Ishikawa (cell line): ENCODE results near the gene RIN3.
A peak's percentile ranks its signal among the peaks of the same experiment; 100 is the strongest.

ENCODE experiments used
- CEBPB ChIP-seq: IDR thresholded peaks from 2 replicates; pipeline ENCODE4 v1.6.1; 2012
- EGR1 ChIP-seq: IDR thresholded peaks from 2 replicates; pipeline ENCODE4 v1.6.1; 2012
- EP300 ChIP-seq: IDR thresholded peaks from 2 replicates; pipeline ENCODE4 v1.6.1; 2012; ENCODE audit warnings: borderline replicate concordance
- FOXM1 ChIP-seq: IDR thresholded peaks from 2 replicates; pipeline ENCODE4 v1.6.1; 2012; ENCODE audit warnings: low read depth, borderline replicate concordance
- NFIC ChIP-seq: IDR thresholded peaks from 2 replicates; pipeline ENCODE4 v1.6.1; 2012
- RAD21 ChIP-seq: IDR thresholded peaks from 2 replicates; pipeline ENCODE4 v1.6.1; 2012; ENCODE audit warnings: low read depth
- TAF1 ChIP-seq: IDR thresholded peaks from 2 replicates; pipeline ENCODE4 v1.6.1; 2012; ENCODE audit warnings: low read depth, mild to moderate bottlenecking
- TCF12 ChIP-seq: IDR thresholded peaks from 2 replicates; pipeline ENCODE4 v1.6.1; 2012; ENCODE audit warnings: low read depth
- TEAD4 ChIP-seq: IDR thresholded peaks from 2 replicates; pipeline ENCODE4 v1.6.1; 2012
- YY1 ChIP-seq: IDR thresholded peaks from 2 replicates; pipeline ENCODE4 v1.6.1; 2012; ENCODE audit warnings: low read depth
- ZBTB7A ChIP-seq: IDR thresholded peaks from 2 replicates; pipeline ENCODE4 v1.6.1; 2012; ENCODE audit warnings: low read depth
- TF ChIP-seq, protein P1 (sequence below): IDR thresholded peaks from 2 replicates; pipeline ENCODE4 v1.6.1; 2012
- TF ChIP-seq, protein P2 (sequence below): IDR thresholded peaks from 2 replicates; pipeline ENCODE4 v1.6.1; 2012; ENCODE audit warnings: low read depth, mild to moderate bottlenecking
- TF ChIP-seq, protein P3 (sequence below): IDR thresholded peaks from 2 replicates; pipeline ENCODE4 v1.6.1; 2012

RIN3 gene

GRCh38 chr14:92679246-92679645 is 165.7 kb downstream of the RIN3 start:
- no peak for TF ChIP-seq NFIC
- TF ChIP-seq TEAD4 = no peak
- no peak for TF ChIP-seq TCF12
- no peak for TF ChIP-seq YY1
- TF ChIP-seq, protein P1, sequence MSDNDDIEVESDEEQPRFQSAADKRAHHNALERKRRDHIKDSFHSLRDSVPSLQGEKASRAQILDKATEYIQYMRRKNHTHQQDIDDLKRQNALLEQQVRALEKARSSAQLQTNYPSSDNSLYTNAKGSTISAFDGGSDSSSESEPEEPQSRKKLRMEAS = no peak
- no peak for TF ChIP-seq EP300
- TF ChIP-seq TAF1 = no peak
- TF ChIP-seq EGR1 = no peak
- TF ChIP-seq, protein P2, sequence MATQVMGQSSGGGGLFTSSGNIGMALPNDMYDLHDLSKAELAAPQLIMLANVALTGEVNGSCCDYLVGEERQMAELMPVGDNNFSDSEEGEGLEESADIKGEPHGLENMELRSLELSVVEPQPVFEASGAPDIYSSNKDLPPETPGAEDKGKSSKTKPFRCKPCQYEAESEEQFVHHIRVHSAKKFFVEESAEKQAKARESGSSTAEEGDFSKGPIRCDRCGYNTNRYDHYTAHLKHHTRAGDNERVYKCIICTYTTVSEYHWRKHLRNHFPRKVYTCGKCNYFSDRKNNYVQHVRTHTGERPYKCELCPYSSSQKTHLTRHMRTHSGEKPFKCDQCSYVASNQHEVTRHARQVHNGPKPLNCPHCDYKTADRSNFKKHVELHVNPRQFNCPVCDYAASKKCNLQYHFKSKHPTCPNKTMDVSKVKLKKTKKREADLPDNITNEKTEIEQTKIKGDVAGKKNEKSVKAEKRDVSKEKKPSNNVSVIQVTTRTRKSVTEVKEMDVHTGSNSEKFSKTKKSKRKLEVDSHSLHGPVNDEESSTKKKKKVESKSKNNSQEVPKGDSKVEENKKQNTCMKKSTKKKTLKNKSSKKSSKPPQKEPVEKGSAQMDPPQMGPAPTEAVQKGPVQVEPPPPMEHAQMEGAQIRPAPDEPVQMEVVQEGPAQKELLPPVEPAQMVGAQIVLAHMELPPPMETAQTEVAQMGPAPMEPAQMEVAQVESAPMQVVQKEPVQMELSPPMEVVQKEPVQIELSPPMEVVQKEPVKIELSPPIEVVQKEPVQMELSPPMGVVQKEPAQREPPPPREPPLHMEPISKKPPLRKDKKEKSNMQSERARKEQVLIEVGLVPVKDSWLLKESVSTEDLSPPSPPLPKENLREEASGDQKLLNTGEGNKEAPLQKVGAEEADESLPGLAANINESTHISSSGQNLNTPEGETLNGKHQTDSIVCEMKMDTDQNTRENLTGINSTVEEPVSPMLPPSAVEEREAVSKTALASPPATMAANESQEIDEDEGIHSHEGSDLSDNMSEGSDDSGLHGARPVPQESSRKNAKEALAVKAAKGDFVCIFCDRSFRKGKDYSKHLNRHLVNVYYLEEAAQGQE = no peak
- TF ChIP-seq CEBPB = no peak
- TF ChIP-seq, protein P3, sequence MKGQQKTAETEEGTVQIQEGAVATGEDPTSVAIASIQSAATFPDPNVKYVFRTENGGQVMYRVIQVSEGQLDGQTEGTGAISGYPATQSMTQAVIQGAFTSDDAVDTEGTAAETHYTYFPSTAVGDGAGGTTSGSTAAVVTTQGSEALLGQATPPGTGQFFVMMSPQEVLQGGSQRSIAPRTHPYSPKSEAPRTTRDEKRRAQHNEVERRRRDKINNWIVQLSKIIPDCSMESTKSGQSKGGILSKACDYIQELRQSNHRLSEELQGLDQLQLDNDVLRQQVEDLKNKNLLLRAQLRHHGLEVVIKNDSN = no peak
- no peak for TF ChIP-seq FOXM1

DNA sequence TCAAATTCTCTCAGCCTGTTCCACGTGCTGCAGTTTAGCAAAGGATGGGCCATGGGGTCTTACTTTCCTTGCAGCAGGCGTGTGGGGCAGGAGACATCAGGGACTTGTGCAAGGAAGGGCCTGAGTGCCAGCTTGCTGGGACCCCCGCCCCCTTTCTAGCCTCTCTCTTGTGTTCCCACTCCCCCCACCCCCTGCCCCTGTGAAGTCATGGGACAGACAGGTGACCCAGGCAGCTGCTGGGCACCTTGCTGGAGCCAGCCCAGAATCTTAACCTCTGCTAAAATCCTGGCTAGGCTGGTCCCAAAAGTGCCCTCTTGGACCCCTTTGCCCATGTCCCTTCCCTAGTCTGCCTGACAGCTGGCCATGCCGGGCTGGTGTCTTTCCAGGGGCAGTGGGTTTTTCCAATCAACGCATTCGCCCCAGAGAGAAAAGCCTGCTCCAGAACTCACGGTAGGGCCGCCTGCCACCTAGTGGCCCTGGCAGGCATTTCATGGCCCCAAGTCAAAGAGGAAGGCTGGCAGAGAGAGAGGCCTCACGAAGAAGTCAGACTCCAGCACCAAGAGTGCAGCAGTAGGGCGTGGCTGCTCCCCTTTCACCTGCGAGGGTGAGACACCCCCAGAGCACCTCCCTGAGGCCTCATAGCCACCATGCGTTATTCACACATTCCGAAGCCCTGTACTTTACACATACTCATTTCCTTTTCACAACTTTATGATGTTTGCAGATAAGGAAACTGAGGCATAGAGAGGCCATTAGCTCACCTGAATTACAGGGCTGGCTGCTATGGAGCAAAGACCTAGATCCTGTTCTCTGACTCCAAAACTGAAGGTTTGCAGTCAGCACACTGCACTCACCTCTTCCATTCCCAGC is 167.4 kb downstream of the RIN3 start:
- no peak for TF ChIP-seq EGR1
- TF ChIP-seq RAD21 = peak; percentile 82

GRCh38 chr14:92683041-92683440 is 169.5 kb downstream of the RIN3 start:
- TF ChIP-seq TEAD4 (no peak), EP300 (no peak), EGR1 (no peak), FOXM1 (no peak), YY1 (no peak), ZBTB7A (no peak), CEBPB (no peak), TCF12 (no peak)
- TF ChIP-seq, protein P3 = no peak
- TF ChIP-seq, protein P2 = no peak

GRCh38 chr14:92684801-92685560 is 171.4 kb downstream of the RIN3 start:
- TF ChIP-seq, protein P3 = no peak
- TF ChIP-seq TAF1 (no peak), NFIC (no peak)
- TF ChIP-seq, protein P2 = no peak
